Stimulated activated CD4-positive, alpha-beta T cell treated with anti-CD3 and anti-CD28 coated beads, Interleukin-12 subunit alpha, Interleukin-12 subunit beta, amount 100 ng/mL, for 4 hours (primary cell): Measurements from ENCODE around the gene TEX53.

Experiments used
- DNase-seq: peaks from one replicate; pipeline ENCODE4 v3.0.0-alpha.2; 2020

The TEX53 gene

GRCh38 chr9:114678795-114679194 lies 21.2 kb upstream of the TEX53 start:
- no peak for DNase-seq

- DNase-seq = no peak
Observed at GRCh38 chr9:114678130-114678529, 20.5 kb upstream of the TEX53 start.

GRCh38 chr9:114677418-114677817 lies 19.8 kb upstream of the TEX53 start:
- no peak for DNase-seq

- DNase-seq = no peak
Observed at GRCh38 chr9:114676901-114677300, 19.3 kb upstream of the TEX53 start.

GRCh38 chr9:114674798-114675540 lies 17.4 kb upstream of the TEX53 start:
- no peak for DNase-seq

- no peak for DNase-seq
Observed at GRCh38 chr9:114674076-114674797, 16.6 kb upstream of the TEX53 start.

GRCh38 chr9:114671605-114672004 lies 14.0 kb upstream of the TEX53 start:
- DNase-seq = no peak

GRCh38 chr9:114669961-114670360 lies 12.4 kb upstream of the TEX53 start:
- no peak for DNase-seq

- DNase-seq = no peak
Observed at GRCh38 chr9:114668146-114668545, 10.5 kb upstream of the TEX53 start.

GRCh38 chr9:114666851-114667250 lies 9.2 kb upstream of the TEX53 start:
- no peak for DNase-seq

GRCh38 chr9:114666401-114666800 lies 8.8 kb upstream of the TEX53 start:
- DNase-seq = no peak

GRCh38 chr9:114664181-114664580 lies 6.6 kb upstream of the TEX53 start:
- DNase-seq = no peak

GRCh38 chr9:114662081-114662989 lies 4.7 kb upstream of the TEX53 start:
- DNase-seq = peak; percentile 61

GRCh38 chr9:114656301-114656700 lies 1.3 kb downstream of the TEX53 start:
- no peak for DNase-seq

GRCh38 chr9:114655689-114656088 lies 1.9 kb downstream of the TEX53 start:
- no peak for DNase-seq

- DNase-seq = peak; percentile 74
Observed at GRCh38 chr9:114653556-114654159, 3.9 kb downstream of the TEX53 start.

- no peak for DNase-seq
Observed at GRCh38 chr9:114652776-114653555, 4.6 kb downstream of the TEX53 start.

- no peak for DNase-seq
Observed at GRCh38 chr9:114643896-114644295, 13.7 kb downstream of the TEX53 start.

- no peak for DNase-seq
Observed at GRCh38 chr9:114643001-114643400, 14.6 kb downstream of the TEX53 start.

GRCh38 chr9:114641967-114642366 lies 15.6 kb downstream of the TEX53 start:
- no peak for DNase-seq

- no peak for DNase-seq
Observed at GRCh38 chr9:114638404-114638803, 19.2 kb downstream of the TEX53 start.

- DNase-seq = no peak
Observed at GRCh38 chr9:114634387-114634786, 23.2 kb downstream of the TEX53 start.
